GM19455 (cell line): ENCODE measurements around the gene GMCL1.
"Not testable (repeated sequence)": the region's sequence is repeated elsewhere in the genome, so short reads cannot be mapped to it uniquely, and the experiment has no call there.

Experiments
- ATAC-seq: cut with Tn5 transposase; IDR thresholded peaks from one replicate; pipeline ENCODE4 v1.9.1; 2021; ENCODE audit not compliant: unreplicated experiment

Gene GMCL1

GRCh38 chr2:69805887-69806286, 23.6 kb upstream of the GMCL1 start:
- ATAC-seq = no peak

- no peak for ATAC-seq
These were observed 21.5 kb upstream of the GMCL1 start for GRCh38 chr2:69807821-69808540.

GRCh38 chr2:69810550-69810949, 18.9 kb upstream of the GMCL1 start:
- no peak for ATAC-seq

- no peak for ATAC-seq
These were observed 18.4 kb upstream of the GMCL1 start for GRCh38 chr2:69811018-69811417.

- ATAC-seq = no peak
These were observed 17.9 kb upstream of the GMCL1 start for GRCh38 chr2:69811591-69811990.

GRCh38 chr2:69815717-69816116, 13.7 kb upstream of the GMCL1 start:
- no peak for ATAC-seq

- peak; percentile 66 for ATAC-seq
These were observed 12.4 kb upstream of the GMCL1 start for GRCh38 chr2:69816923-69817542.

GRCh38 chr2:69817729-69818501, 11.5 kb upstream of the GMCL1 start:
- ATAC-seq = no peak

GRCh38 chr2:69827796-69828540, 1.5 kb upstream of the GMCL1 start:
- ATAC-seq = no peak

- peak; percentile 1 for ATAC-seq
These were observed 563 bp upstream of the GMCL1 start for GRCh38 chr2:69828938-69829255.

GRCh38 chr2:69830045-69830905, 815 bp downstream of the GMCL1 start:
- peak; percentile 30 for ATAC-seq

GRCh38 chr2:69830906-69831241, 1.4 kb downstream of the GMCL1 start:
- ATAC-seq = not testable (repeated sequence)

- ATAC-seq = no peak
These were observed 2.0 kb downstream of the GMCL1 start for GRCh38 chr2:69831354-69831905.

GRCh38 chr2:69833752-69834151, 4.3 kb downstream of the GMCL1 start:
- ATAC-seq = no peak

- no peak for ATAC-seq
These were observed 6.2 kb downstream of the GMCL1 start for GRCh38 chr2:69835666-69836065.

- no peak for ATAC-seq
These were observed 6.9 kb downstream of the GMCL1 start for GRCh38 chr2:69836316-69836715.

- ATAC-seq = no peak
These were observed 8.1 kb downstream of the GMCL1 start for GRCh38 chr2:69837533-69837932.

- no peak for ATAC-seq
These were observed 14.5 kb downstream of the GMCL1 start for GRCh38 chr2:69843993-69844392.

- no peak for ATAC-seq
These were observed 15.1 kb downstream of the GMCL1 start for GRCh38 chr2:69844560-69844959.
